GM12878 (cell line): ENCODE measurements around the gene ARAP3. TPM values are rescaled to one million over a fixed set of nuclear protein-coding genes. Genes with fewer than 3 reads are reported as not detected.

Source experiments
- CBX3 ChIP-seq: fragments of 200-600 bp; sonication (generic); IDR thresholded peaks from 2 replicates; pipeline ENCODE4 v1.6.1; 2016; ENCODE audit warnings: low read depth, borderline replicate concordance
- CHD1 ChIP-seq: IDR thresholded peaks from 2 replicates; pipeline ENCODE4 v1.6.1; 2012; ENCODE audit warnings: low read depth, low read length, improper control_type of control experiment
- CREB1 ChIP-seq: IDR thresholded peaks from 2 replicates; pipeline ENCODE4 v1.6.1; 2012; ENCODE audit warnings: low read depth, mild to moderate bottlenecking, inconsistent platforms
- CREM ChIP-seq: IDR thresholded peaks from 2 replicates; pipeline ENCODE4 v1.6.1; 2014; ENCODE audit warnings: antibody characterized with exemption, low read depth
- DPF2 ChIP-seq: fragments of 450-650 bp; IDR thresholded peaks from 2 replicates; pipeline ENCODE4 v1.6.1; 2017; ENCODE audit warnings: mild to moderate bottlenecking
- ETV6 ChIP-seq, 2 experiments: fragments of 450-650 bp in 1 of 2; IDR thresholded peaks in 1 of 2; conservative IDR thresholded peaks in 1 of 2; 2 replicates each; pipeline ENCODE4 v1.6.1; 2014; ENCODE audit warnings: antibody characterized with exemption in 1 of 2, borderline replicate concordance in 1 of 2, low read depth in 1 of 2, mild to moderate bottlenecking in 1 of 2, moderate library complexity in 1 of 2
- GABPA ChIP-seq: IDR thresholded peaks from 2 replicates; pipeline ENCODE4 v1.6.1; 2014; ENCODE audit warnings: antibody characterized with exemption, low read depth, mild to moderate bottlenecking, inconsistent platforms
- IKZF1 ChIP-seq: fragments of 450-650 bp; conservative IDR thresholded peaks from 2 replicates; pipeline ENCODE4 v1.6.1; 2017; ENCODE audit warnings: antibody characterized with exemption, mild to moderate bottlenecking
- IKZF2 ChIP-seq, 2 experiments: fragments of 450-650 bp; IDR thresholded peaks; 2 replicates each; pipeline ENCODE4 v1.6.1; 2017; ENCODE audit warnings: mild to moderate bottlenecking in 2 of 2, moderate library complexity in 2 of 2
- IRF4 ChIP-seq: IDR thresholded peaks from 2 replicates; pipeline ENCODE4 v1.6.1; 2011; ENCODE audit warnings: low read depth, low read length
- MXI1 ChIP-seq: fragments of 150-350 bp; IDR thresholded peaks from 2 replicates; pipeline ENCODE4 v1.6.1; 2011; ENCODE audit warnings: low read depth, mild to moderate bottlenecking, inconsistent platforms, low read length, improper control_type of control experiment
- NBN ChIP-seq: fragments of 450-650 bp; IDR thresholded peaks from 2 replicates; pipeline ENCODE4 v1.6.1; 2016
- NR2C1 ChIP-seq: fragments of 450-650 bp; IDR thresholded peaks from 2 replicates; pipeline ENCODE4 v1.6.1; 2017; ENCODE audit warnings: antibody characterized with exemption, mild to moderate bottlenecking, moderate library complexity
- PAX8 ChIP-seq: fragments of 450-650 bp; IDR thresholded peaks from 2 replicates; pipeline ENCODE4 v1.6.1; 2017; ENCODE audit warnings: mild to moderate bottlenecking, moderate library complexity
- RAD21 ChIP-seq: IDR thresholded peaks from 2 replicates; pipeline ENCODE4 v1.6.1; 2011; ENCODE audit warnings: mild to moderate bottlenecking, low read depth, low read length, moderate library complexity; ENCODE audit not compliant: insufficient read depth
- RAD51 ChIP-seq: fragments of 450-650 bp; IDR thresholded peaks from 2 replicates; pipeline ENCODE4 v1.6.1; 2016; ENCODE audit warnings: moderate library complexity, mild to moderate bottlenecking, inconsistent platforms
- RBBP5 ChIP-seq: fragments of 200-600 bp; sonication (generic); conservative IDR thresholded peaks from 2 replicates; pipeline ENCODE4 v1.6.1; 2016
- RCOR1 ChIP-seq: conservative IDR thresholded peaks from 2 replicates; pipeline ENCODE4 v1.6.1; 2012; ENCODE audit warnings: low read depth, low read length, improper control_type of control experiment
- TBL1XR1 ChIP-seq: IDR thresholded peaks from 2 replicates; pipeline ENCODE4 v1.6.1; 2012; ENCODE audit warnings: low read depth, low read length, improper control_type of control experiment
- WRNIP1 ChIP-seq: IDR thresholded peaks from 2 replicates; pipeline ENCODE4 v1.6.1; 2011; ENCODE audit warnings: low read depth, low read length, improper control_type of control experiment, borderline replicate concordance
- ZBTB40 ChIP-seq: fragments of 450-650 bp; IDR thresholded peaks from 2 replicates; pipeline ENCODE4 v1.6.1; 2016; ENCODE audit warnings: mild to moderate bottlenecking, moderate library complexity, borderline replicate concordance
- polyA plus RNA-seq, 11 experiments: library from polyadenylated mRNA; depleted of rRNA in 4 of 11; unstranded in 6 of 11; stranded (reverse) in 5 of 11; fragments of >200 nt; fragmentation: Nextera tagmentation in 4 of 11; fragmentation: Illumina TruSeq in 1 of 11; extraction: Ambion mirVana in 4 of 11; extraction: Trizol in 1 of 11; gene quantifications; 1 replicate in 1 of 11; 2 replicates in 10 of 11; pipeline versions ENCODE4 v1.2.1 to v1.2.3, GENCODE V29; 2011 to 2016; ENCODE audit warnings: inconsistent platforms in 2 of 11, missing spikeins in 2 of 11, low read depth in 1 of 11
- total RNA-seq, 4 experiments: library from RNA; depleted of rRNA in 3 of 4; stranded (reverse); fragments of >200 nt in 3 of 4; fragmentation: Illumina TruSeq in 1 of 4; extraction: Trizol in 1 of 4; gene quantifications; 2 replicates each; pipeline versions ENCODE4 v1.2.1 to v1.2.3, GENCODE V29; 2013 to 2021
- TF ChIP-seq, protein P1 (sequence below): fragments of 450-650 bp; IDR thresholded peaks from 2 replicates; pipeline ENCODE4 v1.6.1; 2016; ENCODE audit warnings: mild to moderate bottlenecking
- TF ChIP-seq, protein P2 (sequence below): fragments of 450-650 bp; IDR thresholded peaks from 2 replicates; pipeline ENCODE4 v1.6.1; 2016; ENCODE audit warnings: mild to moderate bottlenecking

Gene ARAP3
- total and polyA plus RNA-seq, 10 of the 15 experiments (the other 5 are each of a cell fraction or from before 2014, with no cell fraction given): 0.01 to 0.08 TPM; not detected in 8

DNA sequence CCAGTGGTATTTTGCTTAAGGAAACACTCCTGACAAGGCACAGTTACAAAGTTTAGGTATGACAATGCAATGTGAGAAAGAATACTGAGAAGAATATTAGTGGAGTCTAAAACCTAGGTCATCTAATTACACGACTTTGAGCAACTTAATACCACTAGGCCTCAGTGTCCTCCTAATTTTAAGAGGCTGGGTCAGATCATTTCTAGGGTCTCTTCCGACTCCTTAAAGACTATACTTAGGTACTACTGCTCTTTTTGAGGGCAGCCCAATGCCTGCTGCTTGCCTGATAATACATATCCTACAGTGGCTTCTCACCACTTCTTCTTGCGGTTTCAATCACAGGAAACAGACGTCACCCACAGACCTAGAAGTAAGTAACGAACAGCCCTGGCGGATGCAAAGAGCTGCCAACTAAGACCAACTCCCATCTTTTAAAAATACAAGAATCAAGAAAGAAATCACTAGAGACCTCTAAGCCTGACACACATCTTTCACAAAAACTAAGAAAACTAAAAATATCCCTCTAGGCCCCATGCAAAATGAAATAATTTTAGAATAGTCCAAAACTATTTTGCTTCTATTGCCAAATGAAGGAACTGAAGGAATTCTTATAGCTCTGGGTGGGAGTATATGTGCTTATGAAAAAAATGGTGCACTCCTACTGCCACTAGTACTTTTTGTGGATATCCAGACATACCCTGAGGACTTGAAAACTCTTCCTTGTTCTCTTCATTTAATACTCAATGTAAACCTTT is 76.3 kb downstream of the ARAP3 start (continued):
- TF ChIP-seq DPF2 (peak; percentile 87), MXI1 (peak; percentile 27; the same call in 1 of the 2 replicates), ZBTB40 (peak; percentile 11; the same call in 1 of the 2 replicates), IRF4 (peak; percentile 63), GABPA (no peak; the same call in 1 of the 2 replicates), PAX8 (no peak), CREB1 (peak; percentile 80), RCOR1 (no peak), CBX3 (no peak), RBBP5 (no peak), NR2C1 (no peak), RAD21 (0 out of 2 replicates have a peak, but pooled peaks have one; percentile 7), IKZF1 (peak; percentile 77), CHD1 (no peak), TBL1XR1 (no peak), WRNIP1 (0 out of 2 replicates have a peak, but pooled peaks have one; percentile 30), IKZF2 (IDR thresholded peaks at IDR 0.05) (peak; percentile 82 to 83; a peak in 3 of 4 replicates), ETV6 (conservative IDR thresholded peaks at IDR 0.05 in 1 of 2, IDR thresholded peaks at IDR 0.05 in 1 of 2; ENCODE audit: borderline replicate concordance in 1 of 2, low read depth in 1 of 2) (peak in 1 of 2 experiments; percentile 86; a peak in 2 of 4 replicates), CREM (peak; percentile 92), RAD51 (0 out of 2 replicates have a peak, but pooled peaks have one; percentile 10), NBN (peak; percentile 85)
- TF ChIP-seq, protein P1, sequence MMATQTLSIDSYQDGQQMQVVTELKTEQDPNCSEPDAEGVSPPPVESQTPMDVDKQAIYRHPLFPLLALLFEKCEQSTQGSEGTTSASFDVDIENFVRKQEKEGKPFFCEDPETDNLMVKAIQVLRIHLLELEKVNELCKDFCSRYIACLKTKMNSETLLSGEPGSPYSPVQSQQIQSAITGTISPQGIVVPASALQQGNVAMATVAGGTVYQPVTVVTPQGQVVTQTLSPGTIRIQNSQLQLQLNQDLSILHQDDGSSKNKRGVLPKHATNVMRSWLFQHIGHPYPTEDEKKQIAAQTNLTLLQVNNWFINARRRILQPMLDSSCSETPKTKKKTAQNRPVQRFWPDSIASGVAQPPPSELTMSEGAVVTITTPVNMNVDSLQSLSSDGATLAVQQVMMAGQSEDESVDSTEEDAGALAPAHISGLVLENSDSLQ: peak; percentile 56
- TF ChIP-seq, protein P2, sequence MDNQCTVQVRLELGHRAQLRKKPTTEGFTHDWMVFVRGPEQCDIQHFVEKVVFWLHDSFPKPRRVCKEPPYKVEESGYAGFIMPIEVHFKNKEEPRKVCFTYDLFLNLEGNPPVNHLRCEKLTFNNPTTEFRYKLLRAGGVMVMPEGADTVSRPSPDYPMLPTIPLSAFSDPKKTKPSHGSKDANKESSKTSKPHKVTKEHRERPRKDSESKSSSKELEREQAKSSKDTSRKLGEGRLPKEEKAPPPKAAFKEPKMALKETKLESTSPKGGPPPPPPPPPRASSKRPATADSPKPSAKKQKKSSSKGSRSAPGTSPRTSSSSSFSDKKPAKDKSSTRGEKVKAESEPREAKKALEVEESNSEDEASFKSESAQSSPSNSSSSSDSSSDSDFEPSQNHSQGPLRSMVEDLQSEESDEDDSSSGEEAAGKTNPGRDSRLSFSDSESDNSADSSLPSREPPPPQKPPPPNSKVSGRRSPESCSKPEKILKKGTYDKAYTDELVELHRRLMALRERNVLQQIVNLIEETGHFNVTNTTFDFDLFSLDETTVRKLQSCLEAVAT: peak; percentile 87
